C4-2B (cell line): ENCODE measurements around the gene ALOX15B.
"Not testable (repeated sequence)": the region's sequence is repeated elsewhere in the genome, so short reads cannot be mapped to it uniquely, and the experiment has no call there.

Experiments
- H3K27ac ChIP-seq: fragments of 450-650 bp; 2 replicates; pipeline ENCODE4 v1.5.1; 2017
- CTCF ChIP-seq: fragments of 450-650 bp; conservative IDR thresholded peaks from 2 replicates; pipeline ENCODE4 v1.5.1; 2017; ENCODE audit warnings: mild to moderate bottlenecking
- ZFX ChIP-seq: fragments of 450-650 bp; IDR thresholded peaks from 2 replicates; pipeline ENCODE4 v1.6.1; 2017

Gene ALOX15B

GRCh38 chr17:8073627-8074484 lies 35.0 kb downstream of the ALOX15B start:
- TF ChIP-seq CTCF (peak; percentile 97), ZFX (no peak)

GRCh38 chr17:8074554-8074953 lies 35.7 kb downstream of the ALOX15B start:
- H3K27ac ChIP-seq: no peak overlapping the region
- TF ChIP-seq CTCF: no peak
- TF ChIP-seq ZFX: no peak

More at GRCh38 chr17:8073627-8074484, 35.0 kb downstream of the ALOX15B start:
- H3K27ac ChIP-seq: no peak overlapping the region

GRCh38 chr17:8075081-8075480 lies 36.2 kb downstream of the ALOX15B start:
- H3K27ac ChIP-seq: no peak overlapping the region
- TF ChIP-seq CTCF: no peak
- TF ChIP-seq ZFX: no peak

- H3K27ac ChIP-seq: no peak overlapping the region
- no peak for TF ChIP-seq CTCF
- no peak for TF ChIP-seq ZFX
Observed at GRCh38 chr17:8075574-8076342, 36.9 kb downstream of the ALOX15B start.

GRCh38 chr17:8076502-8077266 lies 37.8 kb downstream of the ALOX15B start:
- TF ChIP-seq CTCF: no peak
- no peak for TF ChIP-seq ZFX
- no peak overlapping the region for H3K27ac ChIP-seq

- H3K27ac ChIP-seq: not testable (repeated sequence)
Observed at GRCh38 chr17:8077939-8078338, 39.1 kb downstream of the ALOX15B start.

GRCh38 chr17:8079291-8080207 lies 40.7 kb downstream of the ALOX15B start:
- peak overlapping the region; percentile 26; the same call in 1 of the 2 replicates for H3K27ac ChIP-seq
- TF ChIP-seq CTCF (peak; percentile 97), ZFX (no peak; the same call in 1 of the 2 replicates)
